ENCODE data around the gene ZNF496.

DNA sequence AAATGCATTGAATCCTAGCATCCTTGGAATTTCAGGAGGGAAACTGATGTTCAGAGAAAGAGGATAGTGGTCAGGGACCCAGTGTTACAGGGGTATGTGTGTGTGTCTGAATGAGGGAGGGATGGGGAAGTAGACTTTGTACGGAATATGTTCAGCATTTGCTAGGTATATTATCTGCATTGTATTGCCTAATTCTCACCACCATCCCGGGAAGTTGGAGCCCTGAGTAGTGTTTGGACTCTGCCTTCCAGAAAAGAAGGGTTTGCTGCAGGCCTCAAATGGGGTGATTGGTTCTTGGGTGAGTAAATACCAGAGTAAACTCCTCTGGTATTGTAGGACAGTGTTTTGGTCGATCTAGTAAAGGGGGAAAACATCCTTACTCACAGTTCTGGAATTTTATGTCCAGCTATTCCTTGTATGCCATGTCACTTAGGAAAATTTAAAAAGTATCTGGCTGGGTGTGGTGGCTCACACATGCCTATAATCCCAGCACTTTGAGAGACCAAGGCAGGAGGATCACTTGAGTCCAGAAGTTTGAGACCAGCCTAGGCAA is 7.1 kb upstream of the ZNF496 start:
- TF ChIP-seq EZH2 (IDR thresholded peaks at IDR 0.05; ENCODE audit: insufficient read depth, low read length) = no peak
- TF ChIP-seq, protein P1, sequence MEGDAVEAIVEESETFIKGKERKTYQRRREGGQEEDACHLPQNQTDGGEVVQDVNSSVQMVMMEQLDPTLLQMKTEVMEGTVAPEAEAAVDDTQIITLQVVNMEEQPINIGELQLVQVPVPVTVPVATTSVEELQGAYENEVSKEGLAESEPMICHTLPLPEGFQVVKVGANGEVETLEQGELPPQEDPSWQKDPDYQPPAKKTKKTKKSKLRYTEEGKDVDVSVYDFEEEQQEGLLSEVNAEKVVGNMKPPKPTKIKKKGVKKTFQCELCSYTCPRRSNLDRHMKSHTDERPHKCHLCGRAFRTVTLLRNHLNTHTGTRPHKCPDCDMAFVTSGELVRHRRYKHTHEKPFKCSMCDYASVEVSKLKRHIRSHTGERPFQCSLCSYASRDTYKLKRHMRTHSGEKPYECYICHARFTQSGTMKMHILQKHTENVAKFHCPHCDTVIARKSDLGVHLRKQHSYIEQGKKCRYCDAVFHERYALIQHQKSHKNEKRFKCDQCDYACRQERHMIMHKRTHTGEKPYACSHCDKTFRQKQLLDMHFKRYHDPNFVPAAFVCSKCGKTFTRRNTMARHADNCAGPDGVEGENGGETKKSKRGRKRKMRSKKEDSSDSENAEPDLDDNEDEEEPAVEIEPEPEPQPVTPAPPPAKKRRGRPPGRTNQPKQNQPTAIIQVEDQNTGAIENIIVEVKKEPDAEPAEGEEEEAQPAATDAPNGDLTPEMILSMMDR (IDR thresholded peaks at IDR 0.05; ENCODE audit: insufficient read depth, low read depth, low read length) = no peak
